Neuronal stem cell (in vitro differentiated cells): ENCODE measurements around the gene MYCN.
A peak's percentile ranks its signal among the peaks of the same experiment; 100 is the strongest.

ENCODE experiments used
- DNase-seq: peaks from one replicate; pipeline ENCODE4 v3.0.0-alpha.2; 2013; ENCODE audit warnings: low spot score
- H2AFZ ChIP-seq: one replicate; pipeline ENCODE4 v1.6.1; 2013; ENCODE audit warnings: mild to moderate bottlenecking, low read length, inconsistent platforms
- H2AK5ac ChIP-seq: 2 replicates; pipeline ENCODE4 v1.6.1; 2013; ENCODE audit warnings: low read depth, mild to moderate bottlenecking, inconsistent platforms, low read length, moderate library complexity, mixed read lengths
- H2BK120ac ChIP-seq: 2 replicates; pipeline ENCODE4 v1.6.1; 2013; ENCODE audit warnings: low read depth, mild to moderate bottlenecking, inconsistent platforms, low read length, moderate library complexity, mixed read lengths
- H2BK12ac ChIP-seq: one replicate; pipeline ENCODE4 v1.6.1; 2013; ENCODE audit warnings: low read length, inconsistent platforms
- H2BK15ac ChIP-seq: 2 replicates; pipeline ENCODE4 v1.6.1; 2013; ENCODE audit warnings: mild to moderate bottlenecking, low read length, inconsistent platforms, mixed read lengths
- H2BK5ac ChIP-seq: one replicate; pipeline ENCODE4 v1.6.1; 2013; ENCODE audit warnings: inconsistent platforms, mild to moderate bottlenecking, low read length, moderate library complexity
- H3K14ac ChIP-seq: one replicate; pipeline ENCODE4 v1.6.1; 2013; ENCODE audit warnings: low read length, inconsistent platforms
- H3K18ac ChIP-seq: 2 replicates; pipeline ENCODE4 v1.6.1; 2013; ENCODE audit warnings: low read length, inconsistent platforms
- H3K23ac ChIP-seq: 2 replicates; pipeline ENCODE4 v1.6.1; 2013; ENCODE audit warnings: low read depth, mild to moderate bottlenecking, mixed read lengths, low read length, inconsistent platforms; ENCODE audit not compliant: poor library complexity
- H3K27ac ChIP-seq: replicated peaks from 3 replicates; pipeline ENCODE4 v1.5.1; 2013; ENCODE audit warnings: low read length, inconsistent platforms
- H3K27me3 ChIP-seq, 3 experiments: 2 replicates each; pipeline ENCODE4 v1.6.1; 2013; ENCODE audit warnings: low read length in 3 of 3, mild to moderate bottlenecking in 2 of 3, inconsistent platforms in 1 of 3, low read depth in 1 of 3, mixed read lengths in 1 of 3, moderate library complexity in 1 of 3; ENCODE audit not compliant: control insufficient read depth in 3 of 3, insufficient read depth in 3 of 3
- H3K36me3 ChIP-seq, 2 donors: replicated peaks in 1 of 2; 2 replicates each; pipeline ENCODE4 v1.6.1; 2013; ENCODE audit warnings: low read length in 2 of 2; ENCODE audit not compliant: control insufficient read depth in 2 of 2, insufficient read depth in 2 of 2
- H3K4ac ChIP-seq: 2 replicates; pipeline ENCODE4 v1.6.1; 2013; ENCODE audit warnings: inconsistent platforms, mild to moderate bottlenecking, low read length, moderate library complexity
- H3K4me1 ChIP-seq, 2 donors: 1 replicate in 1 of 2; 2 replicates in 1 of 2; pipeline ENCODE4 v1.6.1; 2013; ENCODE audit warnings: low read length in 2 of 2, low read depth in 1 of 2; ENCODE audit not compliant: control insufficient read depth in 2 of 2, insufficient read depth in 1 of 2
- H3K4me2 ChIP-seq: one replicate; pipeline ENCODE4 v1.6.1; 2013; ENCODE audit warnings: mild to moderate bottlenecking, low read length, inconsistent platforms; ENCODE audit not compliant: insufficient read depth, poor library complexity, severe bottlenecking
- H3K4me3 ChIP-seq, 2 donors: 2 replicates each; pipeline ENCODE4 v1.5.1; 2013; ENCODE audit warnings: low read length in 2 of 2, mild to moderate bottlenecking in 2 of 2, inconsistent platforms in 1 of 2, moderate library complexity in 1 of 2
- H3K79me1 ChIP-seq: one replicate; pipeline ENCODE4 v1.6.1; 2013; ENCODE audit warnings: low read depth, mild to moderate bottlenecking, inconsistent platforms, low read length, moderate library complexity
- H3K9ac ChIP-seq: one replicate; pipeline ENCODE4 v1.6.1; 2013; ENCODE audit warnings: mild to moderate bottlenecking, low read depth, low read length, inconsistent platforms; ENCODE audit not compliant: poor library complexity
- H3K9me3 ChIP-seq, 2 donors: replicated peaks in 1 of 2; 2 replicates each; pipeline versions ENCODE3 to v1.6.1; 2013; ENCODE audit warnings: low read length in 2 of 2, mild to moderate bottlenecking in 2 of 2, inconsistent platforms in 1 of 2, low read depth in 1 of 2, mixed read lengths in 1 of 2, moderate library complexity in 1 of 2; ENCODE audit not compliant: control insufficient read depth in 2 of 2, insufficient read depth in 1 of 2
- H4K8ac ChIP-seq: one replicate; pipeline ENCODE4 v1.6.1; 2013; ENCODE audit warnings: low read depth, mild to moderate bottlenecking, inconsistent platforms, low read length, moderate library complexity
- H4K91ac ChIP-seq: one replicate; pipeline ENCODE4 v1.6.1; 2013; ENCODE audit warnings: low read length, low read depth, mild to moderate bottlenecking, inconsistent platforms; ENCODE audit not compliant: poor library complexity
- WGBS, 2 donors: extraction: QIAGEN DNeasy Blood & Tissue Kit; methylation state at CpG; one replicate each; pipeline ENCODE4 v1.1.7; 2013; ENCODE audit warnings: missing lambda C conversion rate in 2 of 2, mixed read lengths in 1 of 2; ENCODE audit not compliant: insufficient read length in 2 of 2, insufficient replicate concordance in 1 of 2; ENCODE audit errors: extremely low coverage in 2 of 2; 5-methylcytosine and 5-hydroxymethylcytosine counted together

The MYCN gene

GRCh38 chr2:15982285-15983044 lies 42.1 kb downstream of the MYCN start:
- Histone ChIP-seq H3K23ac (no peak overlapping the region), H4K8ac (no peak overlapping the region), H2AFZ (no peak overlapping the region), H3K79me1 (no peaks in the 10 kb centered on the region), H2AK5ac (no peak overlapping the region), H2BK120ac (no peak overlapping the region), H3K36me3 (peaks cover 0 to 1% of the 10 kb centered on the region in 2 donors), H2BK12ac (no peak overlapping the region), H2BK5ac (no peak overlapping the region), H3K4me2 (no peak overlapping the region), H3K4me1 (peaks cover 24 to 45% of the 10 kb centered on the region in 2 donors), H2BK15ac (no peak overlapping the region), H3K27ac (no peak overlapping the region), H3K4me3 (no peak overlapping the region), H3K27me3 (no peaks in the 10 kb centered on the region), H3K9me3 (peaks cover 0 to 3% of the 10 kb centered on the region in 2 donors), H3K14ac (no peak overlapping the region), H3K18ac (peak overlapping the region; percentile 73), H3K9ac (no peak overlapping the region), H4K91ac (no peak overlapping the region), H3K4ac (no peak overlapping the region)
- no peak for DNase-seq
- WGBS, 2 donors: no CpG with 5 or more reads among the region's 10 CpGs

GRCh38 chr2:15983496-15983895 lies 43.1 kb downstream of the MYCN start:
- Histone ChIP-seq H3K27ac (no peak overlapping the region), H3K79me1 (no peaks in the 10 kb centered on the region), H3K4ac (no peak overlapping the region), H2AFZ (no peak overlapping the region), H2BK120ac (no peak overlapping the region), H3K23ac (no peak overlapping the region), H3K4me2 (no peak overlapping the region), H4K91ac (no peak overlapping the region), H4K8ac (no peak overlapping the region), H3K18ac (peak overlapping the region; percentile 34), H2BK12ac (no peak overlapping the region), H2BK5ac (no peak overlapping the region), H2BK15ac (peak overlapping the region; percentile 11), H2AK5ac (peak overlapping the region; percentile 77), H3K9ac (no peak overlapping the region), H3K27me3 (no peaks in the 10 kb centered on the region), H3K9me3 (peaks cover 0 to 3% of the 10 kb centered on the region in 2 donors), H3K4me3 (no peak overlapping the region), H3K4me1 (peaks cover 24 to 45% of the 10 kb centered on the region in 2 donors), H3K36me3 (peaks cover 0 to 1% of the 10 kb centered on the region in 2 donors), H3K14ac (no peak overlapping the region)
- no peak for DNase-seq
- no CpG with 5 or more reads among the region's 8 CpGs for WGBS, 2 donors

- H3K14ac ChIP-seq: no peak overlapping the region
- H2BK15ac ChIP-seq: peak overlapping the region; percentile 6
- H3K79me1 ChIP-seq: no peaks in the 10 kb centered on the region
- H3K4ac ChIP-seq: peak overlapping the region; percentile 4
- no peak overlapping the region for H2BK5ac ChIP-seq
- no peak overlapping the region for H3K27ac ChIP-seq
- H3K9me3 ChIP-seq: peaks cover 0 to 3% of the 10 kb centered on the region in 2 donors
- peak overlapping the region; percentile 49 for H2AFZ ChIP-seq
- H4K8ac ChIP-seq: no peak overlapping the region
- WGBS, 2 donors: no CpG with 5 or more reads among the region's 43 CpGs
- H2BK120ac ChIP-seq: no peak overlapping the region
- peak; percentile 51 for DNase-seq
- no peaks in the 10 kb centered on the region for H3K27me3 ChIP-seq
- H3K23ac ChIP-seq: no peak overlapping the region
- peak overlapping the region; percentile 79 for H2BK12ac ChIP-seq
- peak overlapping the region; percentile 86 for H3K18ac ChIP-seq
- H3K4me1 ChIP-seq: peaks cover 22 to 41% of the 10 kb centered on the region in 2 donors
- H3K4me3 ChIP-seq: no peak overlapping the region
- peak overlapping the region; percentile 14 for H2AK5ac ChIP-seq
- no peak overlapping the region for H4K91ac ChIP-seq
- H3K9ac ChIP-seq: peak overlapping the region; percentile 13
- H3K36me3 ChIP-seq: peaks cover 0 to 1% of the 10 kb centered on the region in 2 donors
- no peak overlapping the region for H3K4me2 ChIP-seq
Observed at GRCh38 chr2:15984368-15985255, 44.3 kb downstream of the MYCN start.

GRCh38 chr2:15985531-15985930 lies 45.2 kb downstream of the MYCN start:
- H2AK5ac ChIP-seq: no peak overlapping the region
- no peak overlapping the region for H4K8ac ChIP-seq
- H3K36me3 ChIP-seq: peaks cover 0 to 1% of the 10 kb centered on the region in 2 donors
- H3K23ac ChIP-seq: peak overlapping the region; percentile 46
- DNase-seq: no peak
- H4K91ac ChIP-seq: peak overlapping the region; percentile 56
- H3K27me3 ChIP-seq: no peaks in the 10 kb centered on the region
- no peaks in the 10 kb centered on the region for H3K79me1 ChIP-seq
- peak overlapping the region; percentile 60 for H3K18ac ChIP-seq
- H2BK5ac ChIP-seq: no peak overlapping the region
- H3K4ac ChIP-seq: peak overlapping the region; percentile 28
- H3K4me3 ChIP-seq: peak overlapping the region in 1 of 2 donors; percentile 32
- peaks cover 0 to 3% of the 10 kb centered on the region in 2 donors for H3K9me3 ChIP-seq
- H3K4me2 ChIP-seq: no peak overlapping the region
- H2BK15ac ChIP-seq: peak overlapping the region; percentile 6
- H2BK120ac ChIP-seq: no peak overlapping the region
- peaks cover 21 to 41% of the 10 kb centered on the region in 2 donors for H3K4me1 ChIP-seq
- peak overlapping the region; percentile 79 for H2BK12ac ChIP-seq
- H3K27ac ChIP-seq: no peak overlapping the region
- H3K14ac ChIP-seq: peak overlapping the region; percentile 64
- WGBS, 2 donors: no CpG with 5 or more reads among the region's 7 CpGs
- H3K9ac ChIP-seq: peak overlapping the region; percentile 25
- no peak overlapping the region for H2AFZ ChIP-seq
